GM19035 (cell line): ENCODE data around the gene C19orf38.
"Not testable (repeated sequence)": the region's sequence is repeated elsewhere in the genome, so short reads cannot be mapped to it uniquely, and the experiment has no call there.

Experiments
- ATAC-seq: cut with Tn5 transposase; IDR thresholded peaks from one replicate; pipeline ENCODE4 v1.9.1; 2021; ENCODE audit not compliant: unreplicated experiment

C19orf38 gene

GRCh38 chr19:10872546-10873107 is 24.4 kb downstream of the C19orf38 start:
- no peak for ATAC-seq

GRCh38 chr19:10874024-10874423 is 25.8 kb downstream of the C19orf38 start:
- ATAC-seq: no peak

GRCh38 chr19:10876459-10877240 is 28.4 kb downstream of the C19orf38 start:
- ATAC-seq: peak; percentile 52

GRCh38 chr19:10877608-10878007 is 29.4 kb downstream of the C19orf38 start:
- not testable (repeated sequence) for ATAC-seq

GRCh38 chr19:10878253-10878652 is 30.0 kb downstream of the C19orf38 start:
- no peak for ATAC-seq

GRCh38 chr19:10881403-10882107 is 33.3 kb downstream of the C19orf38 start:
- ATAC-seq: no peak

GRCh38 chr19:10882108-10882457 is 33.9 kb downstream of the C19orf38 start:
- ATAC-seq: no peak

GRCh38 chr19:10884274-10884673 is 36.1 kb downstream of the C19orf38 start:
- ATAC-seq: no peak

GRCh38 chr19:10885201-10886169 is 37.3 kb downstream of the C19orf38 start:
- ATAC-seq: no peak

- ATAC-seq: no peak
These were observed 39.6 kb downstream of the C19orf38 start for GRCh38 chr19:10887616-10888367.

GRCh38 chr19:10888421-10888866 is 40.2 kb downstream of the C19orf38 start:
- ATAC-seq: no peak

- no peak for ATAC-seq
These were observed 41.7 kb downstream of the C19orf38 start for GRCh38 chr19:10889880-10890279.

- no peak for ATAC-seq
These were observed 43.3 kb downstream of the C19orf38 start for GRCh38 chr19:10891405-10892086.

GRCh38 chr19:10892256-10892655 is 44.0 kb downstream of the C19orf38 start:
- ATAC-seq: no peak

GRCh38 chr19:10894911-10895213 is 46.6 kb downstream of the C19orf38 start:
- ATAC-seq: no peak

GRCh38 chr19:10895363-10895762 is 47.1 kb downstream of the C19orf38 start:
- no peak for ATAC-seq

- ATAC-seq: no peak
These were observed 47.7 kb downstream of the C19orf38 start for GRCh38 chr19:10895920-10896319.

- no peak for ATAC-seq
These were observed 48.8 kb downstream of the C19orf38 start for GRCh38 chr19:10896851-10897526.

GRCh38 chr19:10898633-10899032 is 50.4 kb downstream of the C19orf38 start:
- ATAC-seq: no peak
